OCI-LY1 (cell line): ENCODE results near the gene DNAJC16.
"Not testable (repeated sequence)": the region's sequence is repeated elsewhere in the genome, so short reads cannot be mapped to it uniquely, and the experiment has no call there.

Experiments used
- H2AFZ ChIP-seq: fragments of 200-600 bp; sonication (generic), shearing (Covaris generic); 2 replicates; pipeline ENCODE4 v1.6.0; 2014; ENCODE audit warnings: antibody characterized with exemption, mild to moderate bottlenecking, low read length
- H3F3A ChIP-seq: fragments of 200-600 bp; sonication (generic), shearing (Covaris generic); 2 replicates; pipeline ENCODE4 v1.6.0; 2014; ENCODE audit warnings: mild to moderate bottlenecking, antibody characterized with exemption, low read length, moderate library complexity; ENCODE audit not compliant: insufficient read depth
- H3K27ac ChIP-seq: fragments of 200-600 bp; sonication (generic); 2 replicates; pipeline ENCODE4 v1.5.1; 2014; ENCODE audit warnings: low read length, mixed run types, mild to moderate bottlenecking, low read depth; ENCODE audit not compliant: poor library complexity, severe bottlenecking
- H3K27me3 ChIP-seq: fragments of 200-600 bp; sonication (generic); 2 replicates; pipeline ENCODE4 v1.6.0; 2014; ENCODE audit warnings: antibody characterized with exemption, mild to moderate bottlenecking, low read length, moderate library complexity; ENCODE audit not compliant: insufficient read depth
- H3K36me3 ChIP-seq: fragments of 200-600 bp; sonication (generic); 2 replicates; pipeline ENCODE4 v1.6.1; 2014; ENCODE audit warnings: mild to moderate bottlenecking, antibody characterized with exemption, low read length, moderate library complexity, mixed read lengths; ENCODE audit not compliant: insufficient read depth
- H3K4me1 ChIP-seq: fragments of 200-600 bp; sonication (generic); 2 replicates; pipeline ENCODE4 v1.5.1; 2014; ENCODE audit warnings: mild to moderate bottlenecking, low read length, moderate library complexity; ENCODE audit not compliant: insufficient read depth, severe bottlenecking
- H3K4me2 ChIP-seq: fragments of 200-600 bp; sonication (generic), shearing (Covaris generic); 2 replicates; pipeline ENCODE4 v1.6.1; 2014; ENCODE audit warnings: low read length
- H3K4me3 ChIP-seq: fragments of 200-600 bp; sonication (generic); 2 replicates; pipeline ENCODE4 v1.5.1; 2014; ENCODE audit warnings: low read length, low read depth, mild to moderate bottlenecking, mixed read lengths; ENCODE audit not compliant: poor library complexity, severe bottlenecking
- H3K79me2 ChIP-seq: fragments of 200-600 bp; shearing (Covaris generic); 2 replicates; pipeline ENCODE4 v1.6.1; 2016; ENCODE audit warnings: mixed run types, low read length, mixed read lengths; ENCODE audit not compliant: insufficient read depth
- H3K9ac ChIP-seq: fragments of 200-600 bp; sonication (generic), shearing (Covaris generic); 2 replicates; pipeline ENCODE4 v1.6.1; 2014; ENCODE audit warnings: mild to moderate bottlenecking, low read length, mixed read lengths
- H3K9me2 ChIP-seq: fragments of 200-600 bp; sonication (generic), shearing (Covaris generic); 2 replicates; pipeline ENCODE4 v1.6.1; 2014; ENCODE audit warnings: low read depth, mild to moderate bottlenecking, low read length, mixed read lengths
- H3K9me3 ChIP-seq: fragments of 200-600 bp; shearing (Covaris generic); 2 replicates; pipeline ENCODE4 v1.6.1; 2014; ENCODE audit warnings: low read length, mixed read lengths
- H4K20me1 ChIP-seq: fragments of 200-600 bp; sonication (generic), shearing (Covaris generic); 2 replicates; pipeline ENCODE4 v1.6.0; 2016; ENCODE audit warnings: mild to moderate bottlenecking, low read length; ENCODE audit not compliant: insufficient read depth
- EZH2 ChIP-seq: fragments of 200-600 bp; sonication (generic), shearing (Covaris generic); IDR thresholded peaks from 2 replicates; pipeline ENCODE4 v1.8.0; 2017; ENCODE audit warnings: borderline replicate concordance, mixed run types, mild to moderate bottlenecking, antibody characterized with exemption, low read length, moderate library complexity, mixed read lengths
- TF ChIP-seq, protein P1 (sequence below): fragments of 200-600 bp; sonication (generic), shearing (Covaris generic); IDR thresholded peaks from 2 replicates; pipeline ENCODE4 v1.5.1; 2017; ENCODE audit warnings: mild to moderate bottlenecking, antibody characterized with exemption, low read length, moderate library complexity, mixed read lengths

Gene DNAJC16

DNA sequence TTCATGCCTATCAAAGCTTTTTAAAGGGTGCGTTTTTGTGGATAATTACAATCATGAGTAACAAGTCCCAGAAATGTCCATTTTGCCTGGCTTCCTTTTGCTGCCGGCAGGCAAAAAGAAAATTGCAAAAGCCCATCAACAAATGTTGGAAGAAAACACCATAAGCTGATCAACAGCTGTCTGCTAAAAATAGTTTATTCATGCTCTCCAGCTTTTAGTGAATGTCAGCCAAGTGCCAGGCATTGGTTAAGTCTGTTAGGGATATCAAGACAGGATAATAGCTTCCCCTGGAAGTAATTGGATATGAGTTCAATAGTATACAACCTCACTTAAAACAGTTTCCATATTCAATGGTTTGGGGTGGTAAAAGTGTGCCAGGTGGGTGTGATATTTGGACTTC lies 71.8 kb downstream of the DNAJC16 start:
- Histone ChIP-seq H3K27ac (no peak overlapping the region), H3K36me3 (no peaks in the 10 kb centered on the region), H2AFZ (no peak overlapping the region), H3F3A (no peaks in the 10 kb centered on the region), H3K79me2 (no peaks in the 10 kb centered on the region), H3K4me1 (no peaks in the 10 kb centered on the region), H3K27me3 (no peaks in the 10 kb centered on the region), H3K4me3 (no peak overlapping the region), H3K9me2 (no peaks in the 10 kb centered on the region), H3K9me3 (no peaks in the 10 kb centered on the region), H3K9ac (no peak overlapping the region), H4K20me1 (no peaks in the 10 kb centered on the region), H3K4me2 (no peak overlapping the region)
- TF ChIP-seq, protein P1, sequence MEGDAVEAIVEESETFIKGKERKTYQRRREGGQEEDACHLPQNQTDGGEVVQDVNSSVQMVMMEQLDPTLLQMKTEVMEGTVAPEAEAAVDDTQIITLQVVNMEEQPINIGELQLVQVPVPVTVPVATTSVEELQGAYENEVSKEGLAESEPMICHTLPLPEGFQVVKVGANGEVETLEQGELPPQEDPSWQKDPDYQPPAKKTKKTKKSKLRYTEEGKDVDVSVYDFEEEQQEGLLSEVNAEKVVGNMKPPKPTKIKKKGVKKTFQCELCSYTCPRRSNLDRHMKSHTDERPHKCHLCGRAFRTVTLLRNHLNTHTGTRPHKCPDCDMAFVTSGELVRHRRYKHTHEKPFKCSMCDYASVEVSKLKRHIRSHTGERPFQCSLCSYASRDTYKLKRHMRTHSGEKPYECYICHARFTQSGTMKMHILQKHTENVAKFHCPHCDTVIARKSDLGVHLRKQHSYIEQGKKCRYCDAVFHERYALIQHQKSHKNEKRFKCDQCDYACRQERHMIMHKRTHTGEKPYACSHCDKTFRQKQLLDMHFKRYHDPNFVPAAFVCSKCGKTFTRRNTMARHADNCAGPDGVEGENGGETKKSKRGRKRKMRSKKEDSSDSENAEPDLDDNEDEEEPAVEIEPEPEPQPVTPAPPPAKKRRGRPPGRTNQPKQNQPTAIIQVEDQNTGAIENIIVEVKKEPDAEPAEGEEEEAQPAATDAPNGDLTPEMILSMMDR = no peak
- TF ChIP-seq EZH2 = no peak

DNA sequence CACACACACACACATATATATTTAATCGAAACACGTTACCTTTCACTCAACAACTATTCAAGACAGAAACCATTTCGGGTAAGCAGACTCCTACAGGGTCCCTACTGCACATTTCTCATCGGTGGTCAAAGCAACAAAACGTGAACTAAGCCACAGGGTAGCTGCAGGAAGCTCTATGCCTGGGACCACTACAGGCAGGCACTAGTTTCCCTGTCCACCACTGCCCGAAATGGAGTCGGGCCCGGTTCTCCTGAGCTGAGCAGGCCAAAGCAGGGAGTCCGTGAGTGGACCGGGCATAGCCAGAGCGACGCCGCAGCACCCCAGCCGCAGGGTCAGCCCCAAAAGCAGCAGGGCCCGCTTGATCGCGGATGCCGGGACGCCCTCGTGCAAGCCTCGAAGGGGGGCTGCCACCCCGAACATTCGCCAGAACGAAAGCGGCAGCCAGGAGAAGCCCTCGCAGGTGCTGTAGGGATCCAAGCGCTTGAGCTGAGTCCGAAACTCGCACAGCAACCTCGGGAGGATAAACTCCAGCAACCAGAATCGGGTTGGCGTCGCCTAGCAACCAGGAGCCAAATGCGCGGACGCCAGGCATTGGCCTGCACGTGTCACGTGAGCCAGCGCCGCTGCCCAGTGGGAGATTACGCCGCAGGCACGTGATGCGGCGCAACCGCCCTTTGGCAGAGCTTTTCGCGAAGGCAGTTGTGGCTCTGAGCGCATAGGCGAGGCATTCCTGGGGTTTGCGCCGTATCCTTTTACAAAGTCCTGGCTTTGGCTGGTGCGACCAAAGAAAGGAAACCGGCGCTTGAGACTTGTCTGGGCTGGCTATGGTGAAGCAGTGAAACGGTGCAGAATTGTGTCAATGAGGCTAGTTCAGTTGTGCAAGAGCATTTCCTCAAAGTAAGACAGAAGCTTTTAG lies 76.7 kb downstream of the DNAJC16 start:
- H3K9me2 ChIP-seq = no peaks in the 10 kb centered on the region
- H3K9ac ChIP-seq = no peak overlapping the region
- no peak overlapping the region for H3K27ac ChIP-seq
- no peaks in the 10 kb centered on the region for H3K36me3 ChIP-seq
- H3K4me3 ChIP-seq = no peak overlapping the region
- no peak overlapping the region for H3K4me2 ChIP-seq
- no peak overlapping the region for H2AFZ ChIP-seq
- H3K27me3 ChIP-seq = no peaks in the 10 kb centered on the region
- no peaks in the 10 kb centered on the region for H3F3A ChIP-seq
- H3K9me3 ChIP-seq = no peaks in the 10 kb centered on the region
- no peak for TF ChIP-seq EZH2
- TF ChIP-seq, protein P1 = no peak
- H3K4me1 ChIP-seq = no peaks in the 10 kb centered on the region
- H4K20me1 ChIP-seq = no peaks in the 10 kb centered on the region
- H3K79me2 ChIP-seq = no peaks in the 10 kb centered on the region

DNA sequence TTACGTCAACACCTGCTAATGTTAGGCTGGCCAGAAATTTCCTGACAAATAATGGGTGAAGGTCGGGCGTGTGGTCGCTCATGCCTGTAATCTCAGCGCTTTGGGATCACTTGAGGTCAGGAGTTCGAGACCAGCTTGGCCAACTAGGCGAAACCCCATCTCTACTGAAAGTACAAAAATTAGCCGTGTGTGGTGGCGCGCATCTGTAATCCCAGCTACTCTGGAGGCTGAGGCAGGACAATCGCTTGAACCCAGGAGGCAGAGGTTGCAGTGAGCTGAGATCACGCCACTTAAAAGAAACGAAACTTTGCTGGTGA lies 77.3 kb downstream of the DNAJC16 start:
- not testable (repeated sequence) for H3F3A ChIP-seq, H3K9me3 ChIP-seq, H3K36me3 ChIP-seq, H3K9ac ChIP-seq, H2AFZ ChIP-seq, H4K20me1 ChIP-seq, H3K4me1 ChIP-seq, H3K79me2 ChIP-seq, H3K9me2 ChIP-seq, H3K27ac ChIP-seq, H3K27me3 ChIP-seq, H3K4me2 ChIP-seq, H3K4me3 ChIP-seq

DNA sequence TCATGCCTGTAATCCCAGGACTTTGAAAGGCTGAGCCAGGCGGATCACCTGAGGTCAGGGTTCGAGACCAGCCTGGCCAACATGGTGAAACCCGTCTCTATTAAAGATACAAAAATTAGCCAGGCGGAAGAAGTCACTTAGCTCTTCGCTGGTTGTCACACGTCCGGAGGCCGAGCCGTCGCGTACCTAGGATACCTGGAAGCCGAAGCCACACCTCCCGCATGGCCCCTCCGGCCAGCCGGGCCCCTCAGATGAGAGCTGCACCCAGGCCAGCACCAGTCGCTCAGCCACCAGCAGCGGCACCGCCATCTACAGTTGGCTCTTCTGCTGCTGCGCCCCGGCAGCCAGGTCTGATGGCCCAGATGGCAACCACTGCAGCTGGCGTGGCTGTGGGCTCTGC lies 77.8 kb downstream of the DNAJC16 start:
- H3K9me2 ChIP-seq, H3K4me3 ChIP-seq, H2AFZ ChIP-seq, H3K36me3 ChIP-seq, H3K4me1 ChIP-seq, H3K4me2 ChIP-seq, H3K9me3 ChIP-seq, H3K27ac ChIP-seq, H3K9ac ChIP-seq, H3K27me3 ChIP-seq, H3F3A ChIP-seq, H3K79me2 ChIP-seq, H4K20me1 ChIP-seq: not testable (repeated sequence)
